WTC11 (cell line): ENCODE data around the gene MOSMO.

Experiments
- ESRRA ChIP-seq: sonication (generic); formaldehyde crosslinking; IDR thresholded peaks from 2 replicates; pipeline ENCODE4 v1.8.1; 2022; ENCODE audit warnings: mild to moderate bottlenecking, missing genetic modification reagents, borderline replicate concordance
- TF ChIP-seq, protein P1 (sequence below): fragments of 200-600 bp; IDR thresholded peaks from 2 replicates; pipeline ENCODE4 v1.8.0; 2022; ENCODE audit warnings: antibody characterized with exemption

DNA sequence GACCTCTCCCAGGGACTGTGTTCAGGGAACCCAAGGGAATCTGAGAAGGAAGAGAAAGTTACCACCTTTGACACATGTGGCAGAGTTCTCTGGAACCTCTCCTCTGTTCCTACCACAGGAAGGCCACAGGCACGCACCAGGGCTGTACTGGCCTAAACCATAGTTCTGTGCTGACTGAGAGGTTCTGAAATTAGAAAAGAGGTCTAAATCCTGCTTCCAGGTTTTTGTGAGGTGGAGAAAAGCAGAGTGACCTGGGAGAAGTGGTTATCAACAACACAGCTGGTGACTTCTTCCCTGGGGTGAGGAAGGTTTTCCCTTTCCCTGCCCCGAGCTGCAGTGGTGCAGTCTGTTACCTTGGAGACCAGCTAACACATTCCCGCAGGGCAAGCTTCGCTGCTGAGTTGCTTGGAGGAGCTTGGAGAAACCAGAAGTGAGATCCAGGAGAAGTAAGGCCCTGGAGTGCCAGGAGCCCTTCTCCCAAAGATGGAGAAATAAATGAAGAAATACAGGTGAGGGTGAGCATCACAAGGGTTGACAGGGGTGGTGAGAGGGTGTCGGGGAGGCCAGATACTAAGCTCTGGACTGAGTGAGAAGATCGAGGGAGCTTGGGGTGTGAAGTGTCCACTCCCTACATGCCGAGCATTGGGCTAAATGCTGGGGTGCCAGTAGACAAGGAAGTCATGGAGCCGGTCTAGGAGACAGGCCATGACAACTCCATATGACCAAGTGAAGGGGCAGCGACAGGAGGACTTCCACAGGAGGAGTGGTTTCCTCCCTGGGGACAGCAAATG is 84.4 kb downstream of the MOSMO start, which contains the start of gene VWA3A:
- TF ChIP-seq, protein P1, sequence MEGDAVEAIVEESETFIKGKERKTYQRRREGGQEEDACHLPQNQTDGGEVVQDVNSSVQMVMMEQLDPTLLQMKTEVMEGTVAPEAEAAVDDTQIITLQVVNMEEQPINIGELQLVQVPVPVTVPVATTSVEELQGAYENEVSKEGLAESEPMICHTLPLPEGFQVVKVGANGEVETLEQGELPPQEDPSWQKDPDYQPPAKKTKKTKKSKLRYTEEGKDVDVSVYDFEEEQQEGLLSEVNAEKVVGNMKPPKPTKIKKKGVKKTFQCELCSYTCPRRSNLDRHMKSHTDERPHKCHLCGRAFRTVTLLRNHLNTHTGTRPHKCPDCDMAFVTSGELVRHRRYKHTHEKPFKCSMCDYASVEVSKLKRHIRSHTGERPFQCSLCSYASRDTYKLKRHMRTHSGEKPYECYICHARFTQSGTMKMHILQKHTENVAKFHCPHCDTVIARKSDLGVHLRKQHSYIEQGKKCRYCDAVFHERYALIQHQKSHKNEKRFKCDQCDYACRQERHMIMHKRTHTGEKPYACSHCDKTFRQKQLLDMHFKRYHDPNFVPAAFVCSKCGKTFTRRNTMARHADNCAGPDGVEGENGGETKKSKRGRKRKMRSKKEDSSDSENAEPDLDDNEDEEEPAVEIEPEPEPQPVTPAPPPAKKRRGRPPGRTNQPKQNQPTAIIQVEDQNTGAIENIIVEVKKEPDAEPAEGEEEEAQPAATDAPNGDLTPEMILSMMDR = no peak
- no peak for TF ChIP-seq ESRRA (CRISPR knock-in tag)
